ENCODE measurements around the gene TP73.

- TF ChIP-seq CTCF (IDR thresholded peaks at IDR 0.05), result no peak
- TF ChIP-seq POLR2A (IDR thresholded peaks at IDR 0.05), result no peak
- TF ChIP-seq POLR2AphosphoS5 (IDR thresholded peaks at IDR 0.05), result no peak
Measured at GRCh38 chr1:3746389-3746829, 94.1 kb downstream of the TP73 start.
